Hepatocyte (in vitro differentiated cells): Measurements from ENCODE around the gene FGD5. TPM values are rescaled to one million over a fixed set of nuclear protein-coding genes. Genes with fewer than 3 reads are reported as not detected.

Experiments used
- DNase-seq: peaks from one replicate; pipeline ENCODE4 v3.0.0-alpha.2; 2016; ENCODE audit warnings: low spot score
- H2AFZ ChIP-seq: fragments of 200-600 bp; sonication (generic); 2 replicates; pipeline ENCODE4 v1.6.0; 2016; ENCODE audit warnings: antibody characterized with exemption, mild to moderate bottlenecking
- H3K27ac ChIP-seq: fragments of 200-600 bp; sonication (generic); 2 replicates; pipeline ENCODE4 v1.5.1; 2016; ENCODE audit warnings: mild to moderate bottlenecking
- H3K27me3 ChIP-seq: fragments of 200-600 bp; sonication (generic); 2 replicates; pipeline ENCODE4 v1.6.1; 2016
- H3K36me3 ChIP-seq: fragments of 200-600 bp; sonication (generic); replicated peaks from 2 replicates; pipeline ENCODE4 v1.5.1; 2016; ENCODE audit warnings: low read depth; ENCODE audit not compliant: insufficient read depth
- H3K4me1 ChIP-seq: fragments of 200-600 bp; sonication (generic); 2 replicates; pipeline ENCODE4 v1.5.1; 2016; ENCODE audit warnings: mild to moderate bottlenecking, moderate library complexity; ENCODE audit not compliant: insufficient read depth
- H3K4me2 ChIP-seq: fragments of 200-600 bp; sonication (generic); 2 replicates; pipeline ENCODE4 v1.6.0; 2016
- H3K4me3 ChIP-seq: fragments of 200-600 bp; sonication (generic); 2 replicates; pipeline ENCODE4 v1.5.1; 2016; ENCODE audit warnings: mild to moderate bottlenecking
- H3K79me2 ChIP-seq: fragments of 200-600 bp; sonication (generic); 2 replicates; pipeline ENCODE4 v1.6.0; 2017; ENCODE audit warnings: mild to moderate bottlenecking
- H3K9me2 ChIP-seq: fragments of 200-600 bp; sonication (generic); replicated peaks from 2 replicates; pipeline ENCODE4 v1.6.0; 2017; ENCODE audit warnings: mild to moderate bottlenecking; ENCODE audit not compliant: insufficient read depth
- H3K9me3 ChIP-seq: fragments of 200-600 bp; sonication (generic); 2 replicates; pipeline ENCODE4 v1.5.1; 2016; ENCODE audit warnings: low read depth, mild to moderate bottlenecking
- H4K20me1 ChIP-seq: fragments of 200-600 bp; sonication (generic); 2 replicates; pipeline ENCODE4 v1.6.0; 2016; ENCODE audit warnings: mild to moderate bottlenecking; ENCODE audit not compliant: insufficient read depth, poor library complexity, severe bottlenecking
- CTCF ChIP-seq: fragments of 200-600 bp; sonication (generic); IDR thresholded peaks from 2 replicates; pipeline ENCODE4 v1.5.1; 2016; ENCODE audit warnings: antibody characterized with exemption, mild to moderate bottlenecking; ENCODE audit not compliant: poor library complexity
- EZH2 ChIP-seq: fragments of 200-600 bp; sonication (generic); IDR thresholded peaks from 2 replicates; pipeline ENCODE4 v1.6.1; 2016; ENCODE audit warnings: antibody characterized with exemption, mild to moderate bottlenecking, borderline replicate concordance
- EZH2phosphoT487 ChIP-seq: fragments of 200-600 bp; sonication (generic); IDR thresholded peaks from one replicate; pipeline ENCODE4 v1.6.1; 2018; ENCODE audit warnings: antibody characterized with exemption, mild to moderate bottlenecking, low read depth, moderate library complexity; ENCODE audit not compliant: unreplicated experiment, severe bottlenecking
- WGBS: methylation state at CpG from one replicate; pipeline ENCODE4 v1.1.6; 2016; ENCODE audit warnings: low lambda C conversion rate; ENCODE audit errors: missing lambda C conversion rate; 5-methylcytosine and 5-hydroxymethylcytosine counted together
- polyA plus RNA-seq: library from polyadenylated mRNA; unstranded; fragments of >200 nt; fragmentation: Nextera tagmentation; extraction: Ambion mirVana; gene quantifications from 2 replicates; pipeline ENCODE4 v1.2.1, GENCODE V29; 2016
- total RNA-seq: library from RNA; depleted of rRNA; stranded (reverse); fragments of >200 nt; gene quantifications from 2 replicates; pipeline ENCODE4 v1.2.3, GENCODE V29; 2014

FGD5 gene
- total and polyA plus RNA-seq, 2 experiments from 2014 or later = 2.9 to 3.3 TPM

- DNase-seq = no peak
- no peaks in the 10 kb centered on the region for H3K27me3 ChIP-seq
Observed at GRCh38 chr3:14943042-14943441, 124.3 kb downstream of the FGD5 start.

GRCh38 chr3:14946236-14946635 is 127.5 kb downstream of the FGD5 start:
- Histone ChIP-seq H3K4me2 (peak overlapping the region; percentile 89), H3K4me1 (peaks cover 31% of the 10 kb centered on the region), H3K79me2 (peaks cover 80% of the 10 kb centered on the region), H4K20me1 (peaks cover 9% of the 10 kb centered on the region), H3K27me3 (no peaks in the 10 kb centered on the region), H3K27ac (peak overlapping the region; percentile 98), H3K36me3 (no peaks in the 10 kb centered on the region), H3K4me3 (peak overlapping the region; percentile 45), H3K9me2 (no peaks in the 10 kb centered on the region), H2AFZ (no peak overlapping the region), H3K9me3 (no peaks in the 10 kb centered on the region)
- TF ChIP-seq CTCF (no peak), EZH2phosphoT487 (no peak), EZH2 (no peak)
- no peak for DNase-seq
- 39% methylated on average over 4 of the region's 4 CpGs for WGBS

More at GRCh38 chr3:14943042-14943441, 124.3 kb downstream of the FGD5 start:
- peak overlapping the region; percentile 45 for H3K27ac ChIP-seq
- H3K9me3 ChIP-seq = no peaks in the 10 kb centered on the region
- peaks cover 9% of the 10 kb centered on the region for H4K20me1 ChIP-seq
- H3K4me1 ChIP-seq = peaks cover 24% of the 10 kb centered on the region
- peak overlapping the region; percentile 42 for H3K4me2 ChIP-seq
- TF ChIP-seq EZH2 (no peak), EZH2phosphoT487 (no peak), CTCF (no peak)
- H3K79me2 ChIP-seq = peaks cover 73% of the 10 kb centered on the region
- no peak overlapping the region for H2AFZ ChIP-seq
- no peak overlapping the region for H3K4me3 ChIP-seq
- H3K9me2 ChIP-seq = no peaks in the 10 kb centered on the region
- H3K36me3 ChIP-seq = no peaks in the 10 kb centered on the region

- H2AFZ ChIP-seq = peak overlapping the region; percentile 76
- no peaks in the 10 kb centered on the region for H3K27me3 ChIP-seq
- TF ChIP-seq CTCF (no peak), EZH2 (no peak), EZH2phosphoT487 (no peak)
- no peaks in the 10 kb centered on the region for H3K9me3 ChIP-seq
- peaks cover 80% of the 10 kb centered on the region for H3K79me2 ChIP-seq
- DNase-seq = no peak
- H3K4me2 ChIP-seq = peak overlapping the region; percentile 89
- no peaks in the 10 kb centered on the region for H3K9me2 ChIP-seq
- H4K20me1 ChIP-seq = peaks cover 9% of the 10 kb centered on the region
- peaks cover 29% of the 10 kb centered on the region for H3K4me1 ChIP-seq
- WGBS = 2% methylated on average over 8 of the region's 8 CpGs
- H3K4me3 ChIP-seq = peak overlapping the region; percentile 45
- H3K27ac ChIP-seq = peak overlapping the region; percentile 98
- no peaks in the 10 kb centered on the region for H3K36me3 ChIP-seq
Observed at GRCh38 chr3:14946739-14947099, 128.0 kb downstream of the FGD5 start.
